Measurements from ENCODE around the gene EML4. TPM values are rescaled to one million over a fixed set of nuclear protein-coding genes. Genes with fewer than 3 reads are reported as not detected.
A peak's percentile ranks its signal among the peaks of the same experiment; 100 is the strongest.

Gene EML4
- total and polyA plus RNA-seq, 10 donors = 25.4 to 176 (median 88.2) TPM

DNA sequence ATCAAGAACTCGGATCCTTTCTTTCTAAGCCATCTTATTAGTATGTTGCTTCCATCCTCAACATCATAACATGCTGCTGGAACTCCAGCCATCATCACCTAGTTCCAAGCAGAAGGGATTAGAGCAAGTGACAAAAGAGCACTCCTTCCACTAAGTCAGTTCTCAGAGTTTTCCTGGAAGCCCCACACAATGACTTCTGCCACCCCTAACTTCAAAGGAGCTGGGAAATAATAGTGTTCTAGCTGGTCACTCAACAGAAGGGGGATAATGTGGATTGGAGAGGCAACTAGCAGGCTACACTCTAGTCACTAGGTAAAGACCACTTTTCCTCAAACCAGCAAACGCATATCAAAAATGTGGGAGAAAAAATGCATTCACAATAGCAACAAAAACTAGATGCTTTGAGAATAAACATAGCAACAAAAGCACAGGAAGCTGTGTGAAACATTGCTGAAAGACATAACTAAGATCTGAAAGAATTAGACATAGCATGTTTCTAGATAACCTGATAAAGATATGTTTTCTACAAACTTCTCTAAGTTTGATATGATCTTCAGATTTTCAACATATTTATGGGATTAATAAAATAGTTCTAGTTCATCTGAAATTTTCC lies 152.4 kb downstream of the EML4 start:
- 61 to 86% (median 85%) methylated on average over 2 of the region's 2 CpGs for WGBS, 5 donors
- peaks cover 0 to 13% (median 0%) of the 10 kb centered on the region in 6 donors for H3K4me1 ChIP-seq
- no peak for DNase-seq
- TF ChIP-seq POLR2A (IDR thresholded peaks at IDR 0.05) = no peak
- no peak for TF ChIP-seq POLR2AphosphoS5 (IDR thresholded peaks at IDR 0.05)
- TF ChIP-seq, protein P1, sequence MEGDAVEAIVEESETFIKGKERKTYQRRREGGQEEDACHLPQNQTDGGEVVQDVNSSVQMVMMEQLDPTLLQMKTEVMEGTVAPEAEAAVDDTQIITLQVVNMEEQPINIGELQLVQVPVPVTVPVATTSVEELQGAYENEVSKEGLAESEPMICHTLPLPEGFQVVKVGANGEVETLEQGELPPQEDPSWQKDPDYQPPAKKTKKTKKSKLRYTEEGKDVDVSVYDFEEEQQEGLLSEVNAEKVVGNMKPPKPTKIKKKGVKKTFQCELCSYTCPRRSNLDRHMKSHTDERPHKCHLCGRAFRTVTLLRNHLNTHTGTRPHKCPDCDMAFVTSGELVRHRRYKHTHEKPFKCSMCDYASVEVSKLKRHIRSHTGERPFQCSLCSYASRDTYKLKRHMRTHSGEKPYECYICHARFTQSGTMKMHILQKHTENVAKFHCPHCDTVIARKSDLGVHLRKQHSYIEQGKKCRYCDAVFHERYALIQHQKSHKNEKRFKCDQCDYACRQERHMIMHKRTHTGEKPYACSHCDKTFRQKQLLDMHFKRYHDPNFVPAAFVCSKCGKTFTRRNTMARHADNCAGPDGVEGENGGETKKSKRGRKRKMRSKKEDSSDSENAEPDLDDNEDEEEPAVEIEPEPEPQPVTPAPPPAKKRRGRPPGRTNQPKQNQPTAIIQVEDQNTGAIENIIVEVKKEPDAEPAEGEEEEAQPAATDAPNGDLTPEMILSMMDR (IDR thresholded peaks at IDR 0.05 in 8 of 11, conservative IDR thresholded peaks at IDR 0.05 in 3 of 11) = no peak
- no peaks in the 10 kb centered on the region for H3K27me3 ChIP-seq (replicated peaks in 1 of 7)
- intact Hi-C loops (cut with DNase I; ENCODE audit: low total_unique reads) = loop anchor here (10.0 kb wide), 1 partner anchor 227 kb away; no protein-coding TSS in a partner anchor
- no peak overlapping the region for H3K4me3 ChIP-seq
- H3K27ac ChIP-seq = peak overlapping the region in 1 of 8 donors; percentile 25
- H3K36me3 ChIP-seq = peaks cover 0 to 100% (median 59%) of the 10 kb centered on the region in 6 donors
- H3K9me3 ChIP-seq = no peaks in the 10 kb centered on the region

GRCh38 chr2:42324244-42324643 lies 155.1 kb downstream of the EML4 start:
- no peak overlapping the region for H3K4me3 ChIP-seq
- WGBS, 5 donors = 96 to 100% (median 97%) methylated on average over 4 of the region's 4 CpGs
- peaks cover 0 to 6% (median 0%) of the 10 kb centered on the region in 6 donors for H3K4me1 ChIP-seq
- peaks cover 0 to 100% (median 63%) of the 10 kb centered on the region in 6 donors for H3K36me3 ChIP-seq
- no peak for DNase-seq
- H3K27ac ChIP-seq = no peak overlapping the region
- no peaks in the 10 kb centered on the region for H3K27me3 ChIP-seq (replicated peaks in 1 of 7)
- TF ChIP-seq POLR2A (IDR thresholded peaks at IDR 0.05) = no peak
- TF ChIP-seq, protein P1 (IDR thresholded peaks at IDR 0.05 in 8 of 11, conservative IDR thresholded peaks at IDR 0.05 in 3 of 11) = no peak
- TF ChIP-seq POLR2AphosphoS5 (IDR thresholded peaks at IDR 0.05) = no peak
- no peaks in the 10 kb centered on the region for H3K9me3 ChIP-seq
- intact Hi-C loops (cut with DNase I; ENCODE audit: low total_unique reads) = loop anchor here (10.0 kb wide), 1 partner anchor 229 kb away; no protein-coding TSS in a partner anchor

GRCh38 chr2:42324949-42325348 lies 155.8 kb downstream of the EML4 start:
- Histone ChIP-seq H3K27ac (peak overlapping the region in 1 of 8 donors; percentile 3), H3K4me3 (no peak overlapping the region), H3K9me3 (no peaks in the 10 kb centered on the region), H3K27me3 (replicated peaks in 1 of 7) (no peaks in the 10 kb centered on the region), H3K36me3 (peaks cover 3 to 100% (median 67%) of the 10 kb centered on the region in 6 donors), H3K4me1 (peaks cover 0 to 6% (median 0%) of the 10 kb centered on the region in 6 donors)
- TF ChIP-seq, protein P1 (IDR thresholded peaks at IDR 0.05 in 8 of 11, conservative IDR thresholded peaks at IDR 0.05 in 3 of 11) = no peak
- TF ChIP-seq POLR2A (IDR thresholded peaks at IDR 0.05) (no peak), POLR2AphosphoS5 (IDR thresholded peaks at IDR 0.05) (no peak)
- 71 to 91% (median 80%) methylated on average over 2 of the region's 2 CpGs for WGBS, 5 donors
- intact Hi-C loops (cut with DNase I; ENCODE audit: low total_unique reads) = loop anchor here (10.0 kb wide), 1 partner anchor 230 kb away; no protein-coding TSS in a partner anchor
- DNase-seq = no peak

DNA sequence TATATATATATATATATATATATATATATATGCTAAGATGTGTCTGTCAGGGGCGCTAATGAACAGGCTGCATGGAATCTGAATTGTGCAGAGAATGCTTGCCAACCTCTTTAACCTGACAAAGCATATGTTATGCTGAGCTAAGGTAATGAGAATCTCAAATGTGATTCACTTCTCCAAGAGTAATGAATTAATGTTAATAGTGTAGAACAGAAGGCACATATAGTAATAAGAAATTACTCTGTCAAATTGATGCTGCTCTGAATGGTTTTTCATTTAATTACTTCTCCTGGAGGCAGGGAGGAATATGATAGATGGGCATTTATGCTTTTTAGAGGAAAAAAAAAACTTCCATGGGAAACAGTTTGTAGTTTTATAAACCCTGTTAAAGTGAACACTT lies 156.5 kb downstream of the EML4 start:
- no peak for DNase-seq
- H3K4me3 ChIP-seq = no peak overlapping the region
- peaks cover 5 to 100% (median 70%) of the 10 kb centered on the region in 6 donors for H3K36me3 ChIP-seq
- peaks cover 0 to 6% (median 0%) of the 10 kb centered on the region in 6 donors for H3K4me1 ChIP-seq
- intact Hi-C loops (cut with DNase I; ENCODE audit: low total_unique reads) = loop anchor here (10.0 kb wide), 1 partner anchor 231 kb away; no protein-coding TSS in a partner anchor
- no peak overlapping the region for H3K27ac ChIP-seq
- no peaks in the 10 kb centered on the region for H3K9me3 ChIP-seq
- H3K27me3 ChIP-seq (replicated peaks in 1 of 7) = no peaks in the 10 kb centered on the region
- 93 to 97% (median 97%) methylated on average over 1 of the region's 1 CpG for WGBS, 5 donors
- TF ChIP-seq POLR2AphosphoS5 (IDR thresholded peaks at IDR 0.05) (no peak), POLR2A (IDR thresholded peaks at IDR 0.05) (no peak)
- TF ChIP-seq, protein P1 (IDR thresholded peaks at IDR 0.05 in 8 of 11, conservative IDR thresholded peaks at IDR 0.05 in 3 of 11) = no peak

Measured in spleen (tissue), 11 donors.